ENCODE measurements around the gene ENO1.
"Not testable (repeated sequence)": the region's sequence is repeated elsewhere in the genome, so short reads cannot be mapped to it uniquely, and the experiment has no call there.

The ENO1 gene

GRCh38 chr1:8878448-8878697 lies at the start of gene ENO1:
Gene ENO1 (minus strand): TSS chr1:8878686. CDS start chr1:8874908, 3,778 bp downstream.
- no peaks in the 10 kb centered on the region for H3K9me3 ChIP-seq (ENCODE audit: control insufficient read depth in 5 of 5, low read length in 5 of 5)
- H3K27me3 ChIP-seq (ENCODE audit: control insufficient read depth in 5 of 5, insufficient read depth in 4 of 5, low read length in 5 of 5) = no peaks in the 10 kb centered on the region
- H3K9ac ChIP-seq (ENCODE audit: low read length in 5 of 5) = peak within 1 kb of the TSS; percentile 90 to 99 (median 93)
- peaks cover 0 to 19% (median 8%) of the 10 kb centered on the region in 5 donors for H3K36me3 ChIP-seq (ENCODE audit: control insufficient read depth in 5 of 5, insufficient read depth in 5 of 5, low read length in 5 of 5)
- peak within 1 kb of the TSS; percentile 75 to 92 (median 88) for H3K4me3 ChIP-seq (ENCODE audit: low read depth in 1 of 5, low read length in 5 of 5)
- peak within 1 kb of the TSS; percentile 99 for H3K27ac ChIP-seq (ENCODE audit: low read depth, low read length)
- H3K4me1 ChIP-seq (ENCODE audit: control insufficient read depth in 5 of 5, insufficient read depth in 5 of 5, low read length in 5 of 5) = peaks cover 8 to 73% (median 54%) of the 10 kb centered on the region in 5 donors

GRCh38 chr1:8926707-8927694 lies 48.5 kb upstream of the ENO1 start:
- Histone ChIP-seq H3K4me1 (ENCODE audit: control insufficient read depth in 5 of 5, insufficient read depth in 5 of 5, low read length in 5 of 5) (no peaks in the 10 kb centered on the region), H3K4me3 (ENCODE audit: low read depth in 1 of 5, low read length in 5 of 5) (no peak overlapping the region), H3K9ac (ENCODE audit: low read length in 5 of 5) (no peak overlapping the region), H3K27ac (ENCODE audit: low read depth, low read length) (no peak overlapping the region), H3K27me3 (ENCODE audit: control insufficient read depth in 5 of 5, insufficient read depth in 4 of 5, low read length in 5 of 5) (no peaks in the 10 kb centered on the region), H3K9me3 (ENCODE audit: control insufficient read depth in 5 of 5, low read length in 5 of 5) (no peaks in the 10 kb centered on the region), H3K36me3 (ENCODE audit: control insufficient read depth in 5 of 5, insufficient read depth in 5 of 5, low read length in 5 of 5) (no peaks in the 10 kb centered on the region)

- Histone ChIP-seq H3K27ac (ENCODE audit: low read depth, low read length) (no peak overlapping the region), H3K4me1 (ENCODE audit: control insufficient read depth in 5 of 5, insufficient read depth in 5 of 5, low read length in 5 of 5) (no peaks in the 10 kb centered on the region), H3K9me3 (ENCODE audit: control insufficient read depth in 5 of 5, low read length in 5 of 5) (no peaks in the 10 kb centered on the region), H3K4me3 (ENCODE audit: low read depth in 1 of 5, low read length in 5 of 5) (no peak overlapping the region), H3K27me3 (ENCODE audit: control insufficient read depth in 5 of 5, insufficient read depth in 4 of 5, low read length in 5 of 5) (peaks cover 0 to 2% (median 0%) of the 10 kb centered on the region in 5 donors), H3K9ac (ENCODE audit: low read length in 5 of 5) (no peak overlapping the region), H3K36me3 (ENCODE audit: control insufficient read depth in 5 of 5, insufficient read depth in 5 of 5, low read length in 5 of 5) (no peaks in the 10 kb centered on the region)
These were observed 47.5 kb upstream of the ENO1 start for GRCh38 chr1:8925960-8926359.

- Histone ChIP-seq H3K27me3 (ENCODE audit: control insufficient read depth in 5 of 5, insufficient read depth in 4 of 5, low read length in 5 of 5) (peaks cover 0 to 2% (median 0%) of the 10 kb centered on the region in 5 donors), H3K36me3 (ENCODE audit: control insufficient read depth in 5 of 5, insufficient read depth in 5 of 5, low read length in 5 of 5) (no peaks in the 10 kb centered on the region), H3K4me1 (ENCODE audit: control insufficient read depth in 5 of 5, insufficient read depth in 5 of 5, low read length in 5 of 5) (no peaks in the 10 kb centered on the region), H3K4me3 (ENCODE audit: low read depth in 1 of 5, low read length in 5 of 5) (no peak overlapping the region), H3K27ac (ENCODE audit: low read depth, low read length) (no peak overlapping the region), H3K9me3 (ENCODE audit: control insufficient read depth in 5 of 5, low read length in 5 of 5) (no peaks in the 10 kb centered on the region), H3K9ac (ENCODE audit: low read length in 5 of 5) (no peak overlapping the region)
These were observed 46.9 kb upstream of the ENO1 start for GRCh38 chr1:8925406-8925805.

- Histone ChIP-seq H3K9ac (ENCODE audit: low read length in 5 of 5) (no peak overlapping the region), H3K4me1 (ENCODE audit: control insufficient read depth in 5 of 5, insufficient read depth in 5 of 5, low read length in 5 of 5) (no peaks in the 10 kb centered on the region), H3K4me3 (ENCODE audit: low read depth in 1 of 5, low read length in 5 of 5) (no peak overlapping the region), H3K27me3 (ENCODE audit: control insufficient read depth in 5 of 5, insufficient read depth in 4 of 5, low read length in 5 of 5) (peaks cover 0 to 2% (median 0%) of the 10 kb centered on the region in 5 donors), H3K9me3 (ENCODE audit: control insufficient read depth in 5 of 5, low read length in 5 of 5) (no peaks in the 10 kb centered on the region), H3K36me3 (ENCODE audit: control insufficient read depth in 5 of 5, insufficient read depth in 5 of 5, low read length in 5 of 5) (no peaks in the 10 kb centered on the region), H3K27ac (ENCODE audit: low read depth, low read length) (no peak overlapping the region)
These were observed 44.5 kb upstream of the ENO1 start for GRCh38 chr1:8922962-8923361.

GRCh38 chr1:8917536-8917935 lies 39.0 kb upstream of the ENO1 start:
- not testable (repeated sequence) for H3K36me3 ChIP-seq (ENCODE audit: control insufficient read depth in 5 of 5, insufficient read depth in 5 of 5, low read length in 5 of 5); H3K4me1 ChIP-seq (ENCODE audit: control insufficient read depth in 5 of 5, insufficient read depth in 5 of 5, low read length in 5 of 5); H3K27me3 ChIP-seq (ENCODE audit: control insufficient read depth in 5 of 5, insufficient read depth in 4 of 5, low read length in 5 of 5); H3K9ac ChIP-seq (ENCODE audit: low read length in 5 of 5); H3K9me3 ChIP-seq (ENCODE audit: control insufficient read depth in 5 of 5, low read length in 5 of 5); H3K27ac ChIP-seq (ENCODE audit: low read depth, low read length); H3K4me3 ChIP-seq (ENCODE audit: low read depth in 1 of 5, low read length in 5 of 5)

- Histone ChIP-seq H3K9ac (ENCODE audit: low read length in 5 of 5) (no peak overlapping the region), H3K27me3 (ENCODE audit: control insufficient read depth in 5 of 5, insufficient read depth in 4 of 5, low read length in 5 of 5) (peaks cover 0 to 4% (median 0%) of the 10 kb centered on the region in 5 donors), H3K36me3 (ENCODE audit: control insufficient read depth in 5 of 5, insufficient read depth in 5 of 5, low read length in 5 of 5) (no peaks in the 10 kb centered on the region), H3K9me3 (ENCODE audit: control insufficient read depth in 5 of 5, low read length in 5 of 5) (no peaks in the 10 kb centered on the region), H3K27ac (ENCODE audit: low read depth, low read length) (no peak overlapping the region), H3K4me3 (ENCODE audit: low read depth in 1 of 5, low read length in 5 of 5) (no peak overlapping the region), H3K4me1 (ENCODE audit: control insufficient read depth in 5 of 5, insufficient read depth in 5 of 5, low read length in 5 of 5) (no peaks in the 10 kb centered on the region)
These were observed 37.0 kb upstream of the ENO1 start for GRCh38 chr1:8915446-8915845.

- peaks cover 0 to 4% (median 0%) of the 10 kb centered on the region in 5 donors for H3K27me3 ChIP-seq (ENCODE audit: control insufficient read depth in 5 of 5, insufficient read depth in 4 of 5, low read length in 5 of 5)
- H3K4me3 ChIP-seq (ENCODE audit: low read depth in 1 of 5, low read length in 5 of 5) = no peak overlapping the region
- no peak overlapping the region for H3K9ac ChIP-seq (ENCODE audit: low read length in 5 of 5)
- H3K27ac ChIP-seq (ENCODE audit: low read depth, low read length) = no peak overlapping the region
- no peaks in the 10 kb centered on the region for H3K4me1 ChIP-seq (ENCODE audit: control insufficient read depth in 5 of 5, insufficient read depth in 5 of 5, low read length in 5 of 5)
- H3K9me3 ChIP-seq (ENCODE audit: control insufficient read depth in 5 of 5, low read length in 5 of 5) = no peaks in the 10 kb centered on the region
- H3K36me3 ChIP-seq (ENCODE audit: control insufficient read depth in 5 of 5, insufficient read depth in 5 of 5, low read length in 5 of 5) = no peaks in the 10 kb centered on the region
These were observed 36.0 kb upstream of the ENO1 start for GRCh38 chr1:8914466-8914865.

- no peak overlapping the region for H3K9ac ChIP-seq (ENCODE audit: low read length in 5 of 5)
- H3K4me1 ChIP-seq (ENCODE audit: control insufficient read depth in 5 of 5, insufficient read depth in 5 of 5, low read length in 5 of 5) = no peaks in the 10 kb centered on the region
- H3K4me3 ChIP-seq (ENCODE audit: low read depth in 1 of 5, low read length in 5 of 5) = no peak overlapping the region
- peaks cover 0 to 4% (median 0%) of the 10 kb centered on the region in 5 donors for H3K27me3 ChIP-seq (ENCODE audit: control insufficient read depth in 5 of 5, insufficient read depth in 4 of 5, low read length in 5 of 5)
- no peaks in the 10 kb centered on the region for H3K9me3 ChIP-seq (ENCODE audit: control insufficient read depth in 5 of 5, low read length in 5 of 5)
- H3K27ac ChIP-seq (ENCODE audit: low read depth, low read length) = no peak overlapping the region
- no peaks in the 10 kb centered on the region for H3K36me3 ChIP-seq (ENCODE audit: control insufficient read depth in 5 of 5, insufficient read depth in 5 of 5, low read length in 5 of 5)
These were observed 35.0 kb upstream of the ENO1 start for GRCh38 chr1:8913457-8913856.

GRCh38 chr1:8911416-8912309 lies 33.2 kb upstream of the ENO1 start:
- no peaks in the 10 kb centered on the region for H3K36me3 ChIP-seq (ENCODE audit: control insufficient read depth in 5 of 5, insufficient read depth in 5 of 5, low read length in 5 of 5)
- H3K9me3 ChIP-seq (ENCODE audit: control insufficient read depth in 5 of 5, low read length in 5 of 5) = no peaks in the 10 kb centered on the region
- H3K27me3 ChIP-seq (ENCODE audit: control insufficient read depth in 5 of 5, insufficient read depth in 4 of 5, low read length in 5 of 5) = peaks cover 0 to 4% (median 0%) of the 10 kb centered on the region in 5 donors
- H3K27ac ChIP-seq (ENCODE audit: low read depth, low read length) = no peak overlapping the region
- no peaks in the 10 kb centered on the region for H3K4me1 ChIP-seq (ENCODE audit: control insufficient read depth in 5 of 5, insufficient read depth in 5 of 5, low read length in 5 of 5)
- no peak overlapping the region for H3K9ac ChIP-seq (ENCODE audit: low read length in 5 of 5)
- H3K4me3 ChIP-seq (ENCODE audit: low read depth in 1 of 5, low read length in 5 of 5) = no peak overlapping the region
